HG02981 (cell line): ENCODE results near the gene FILIP1L.
A peak's percentile ranks its signal among the peaks of the same experiment; 100 is the strongest.

Experiments
- ATAC-seq: cut with Tn5 transposase; IDR thresholded peaks from one replicate; pipeline ENCODE4 v1.9.1; 2021; ENCODE audit warnings: mild to moderate bottlenecking, moderate library complexity; ENCODE audit not compliant: unreplicated experiment

FILIP1L gene

GRCh38 chr3:100125161-100125938 is 11.0 kb upstream of the FILIP1L start:
- no peak for ATAC-seq

DNA sequence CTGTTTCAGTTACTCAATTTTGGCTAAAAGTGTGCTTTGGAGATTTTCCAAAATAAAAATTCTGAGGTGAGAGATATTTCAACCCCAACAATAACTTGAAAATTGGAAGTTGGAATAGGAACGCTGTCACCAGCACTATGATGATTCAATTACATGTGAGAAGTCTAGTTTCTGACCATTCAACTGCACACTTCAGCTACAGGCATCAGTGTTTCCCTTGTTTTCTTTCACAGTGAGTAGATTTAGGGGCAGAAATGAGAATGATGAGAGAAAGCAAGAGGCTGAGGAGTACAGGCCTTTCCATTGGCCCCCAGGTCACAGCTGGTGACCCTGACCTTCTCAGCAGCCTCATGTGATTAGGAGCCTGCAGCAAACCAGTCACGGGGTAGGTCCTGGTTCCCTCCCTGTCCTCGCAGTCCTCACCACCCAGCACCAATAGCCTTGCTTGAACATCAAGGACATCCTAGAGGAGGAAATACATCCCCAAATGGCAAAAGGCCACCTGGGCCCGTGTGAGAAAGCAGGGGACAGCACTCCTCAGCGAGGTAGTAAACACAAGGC is 10.0 kb upstream of the FILIP1L start:
- no peak for ATAC-seq

GRCh38 chr3:100123112-100123511 is 8.8 kb upstream of the FILIP1L start:
- no peak for ATAC-seq

GRCh38 chr3:100122321-100122720 is 8.0 kb upstream of the FILIP1L start:
- no peak for ATAC-seq

DNA sequence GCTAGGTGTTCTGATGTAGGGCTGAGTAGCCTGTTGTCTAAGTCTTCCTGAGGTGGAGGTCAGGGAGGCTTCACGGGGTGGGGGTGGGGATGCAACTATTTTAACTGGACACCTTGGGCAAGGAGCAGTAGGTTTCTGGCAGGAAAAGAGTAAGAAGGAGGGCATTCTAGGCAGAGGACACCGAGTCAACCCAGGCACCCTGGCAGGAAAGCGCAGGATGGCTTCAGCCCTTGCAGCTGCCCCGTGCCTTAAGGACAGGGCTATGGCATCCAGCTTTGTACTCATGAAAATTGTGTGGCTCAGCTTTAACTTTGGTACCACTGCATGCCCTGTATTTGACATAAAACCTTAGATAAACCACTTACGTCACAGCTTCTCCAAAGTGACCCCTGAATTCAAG is 6.4 kb upstream of the FILIP1L start:
- no peak for ATAC-seq

DNA sequence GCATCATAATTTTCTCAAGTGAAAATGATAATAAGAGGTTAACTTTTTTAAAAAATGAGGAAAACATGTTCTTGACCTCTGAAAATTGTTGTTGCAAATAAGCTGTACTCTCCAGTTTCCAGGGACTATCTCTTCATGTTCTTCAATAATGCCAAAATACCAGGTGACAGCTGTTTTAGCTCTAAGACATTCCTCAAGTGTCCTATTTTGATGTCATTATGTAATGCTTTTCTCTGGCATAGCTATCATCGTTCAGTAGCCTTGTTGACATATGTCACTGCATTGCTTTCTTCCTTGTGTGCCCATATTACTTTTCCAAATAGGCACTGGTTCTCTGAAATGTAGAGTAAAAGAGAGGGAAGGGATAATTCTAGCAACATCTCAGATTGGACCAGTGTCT is 5.7 kb upstream of the FILIP1L start:
- ATAC-seq, result no peak

DNA sequence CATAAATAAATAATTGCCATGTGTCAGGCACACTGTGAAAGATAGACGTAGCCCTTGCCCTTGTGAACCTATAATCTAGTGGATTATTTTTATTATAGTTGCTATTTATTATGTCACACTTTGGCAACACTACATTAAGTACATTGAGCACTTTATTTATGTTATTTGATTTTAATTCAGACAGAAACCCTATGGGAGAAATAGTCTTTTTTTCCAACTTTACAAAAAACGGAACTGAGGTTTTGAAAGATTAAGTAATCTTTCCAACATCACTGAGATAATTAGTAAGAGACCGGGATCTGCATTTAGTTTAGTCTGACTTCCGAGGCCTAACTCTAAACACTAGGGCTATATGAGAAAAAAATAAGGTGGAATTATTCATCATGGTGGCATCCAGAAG is 2.8 kb upstream of the FILIP1L start:
- no peak for ATAC-seq

DNA sequence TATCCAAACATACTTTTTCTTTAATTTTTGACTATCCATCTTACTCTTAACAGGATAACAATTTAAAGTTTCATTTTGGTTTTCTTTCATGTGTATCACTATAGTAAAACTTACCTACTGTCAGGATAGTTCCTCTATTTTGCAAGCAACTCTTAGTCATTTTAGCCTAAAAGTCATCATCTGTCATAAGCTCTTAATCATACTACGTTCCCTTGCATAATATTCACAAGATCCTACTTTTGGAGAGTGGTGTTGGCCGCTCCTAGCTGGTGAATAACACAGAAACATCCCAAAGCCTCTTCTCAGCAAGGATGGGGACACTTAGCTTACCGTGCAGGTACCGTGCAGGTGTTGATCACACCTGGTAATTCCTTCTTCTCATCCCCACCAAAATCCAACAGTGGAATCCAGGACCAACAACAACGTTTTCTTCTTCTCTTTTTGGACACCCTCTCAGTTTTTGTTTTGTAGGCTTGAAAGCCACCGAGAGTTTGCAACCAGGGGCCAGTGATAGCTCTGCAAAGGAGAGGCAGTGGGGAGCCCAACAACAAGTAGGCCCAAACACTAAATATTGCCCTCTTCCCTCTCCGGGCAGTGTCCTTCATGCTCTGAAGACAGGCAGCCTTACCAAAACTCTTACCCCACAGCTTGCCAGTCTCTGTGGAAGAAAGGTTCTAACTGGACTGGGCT is 433 bp downstream of the FILIP1L start:
- ATAC-seq, result no peak

GRCh38 chr3:100111728-100112127 is 2.6 kb downstream of the FILIP1L start:
- no peak for ATAC-seq

DNA sequence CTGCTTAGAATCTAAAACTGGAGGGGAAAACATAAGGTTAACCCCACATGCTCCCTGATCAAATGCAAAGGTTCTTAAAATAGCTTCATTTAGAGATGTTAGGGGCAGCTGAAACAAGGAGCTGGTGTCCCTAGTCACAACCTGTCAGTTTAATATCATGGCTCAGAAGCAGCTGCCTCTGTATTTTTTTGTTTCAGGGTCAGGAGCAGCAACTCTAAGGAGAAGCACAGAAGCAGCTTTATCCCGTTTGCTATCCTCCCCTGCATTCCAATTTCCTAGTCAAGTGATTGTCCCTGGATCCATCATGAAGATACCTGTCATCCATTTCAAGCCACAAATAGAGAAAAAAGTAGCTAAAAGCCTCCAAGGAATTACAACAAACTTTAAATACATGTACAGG is 4.1 kb downstream of the FILIP1L start:
- no peak for ATAC-seq

DNA sequence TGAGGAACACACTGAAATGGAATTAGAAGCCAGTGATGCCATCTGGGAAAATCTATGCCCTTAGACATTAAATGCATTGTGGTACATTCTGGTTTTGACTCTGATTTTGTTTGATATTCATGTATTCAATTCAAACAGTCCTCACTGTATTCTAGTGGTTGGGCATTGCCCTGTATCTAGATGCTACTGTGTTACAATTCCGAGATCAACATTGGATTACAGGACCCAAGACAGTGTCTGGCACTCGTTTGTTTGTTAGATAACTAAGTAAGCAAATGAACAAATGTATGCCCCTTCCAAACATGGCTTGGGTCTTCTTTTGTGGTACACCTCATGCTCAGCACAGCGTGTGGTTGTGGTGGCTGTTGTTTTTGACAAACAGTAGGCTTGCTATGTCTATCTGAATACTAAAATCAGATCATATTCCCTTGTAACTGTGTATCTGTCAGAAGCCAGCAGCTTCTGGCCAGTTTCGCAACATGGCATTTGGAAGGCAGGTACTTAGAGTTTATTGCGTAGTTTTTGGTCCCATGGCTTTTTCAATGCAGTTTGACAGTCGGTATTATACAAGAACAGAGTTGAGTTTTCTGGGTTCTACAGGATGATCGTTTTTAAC is 5.7 kb downstream of the FILIP1L start:
- ATAC-seq, result no peak

DNA sequence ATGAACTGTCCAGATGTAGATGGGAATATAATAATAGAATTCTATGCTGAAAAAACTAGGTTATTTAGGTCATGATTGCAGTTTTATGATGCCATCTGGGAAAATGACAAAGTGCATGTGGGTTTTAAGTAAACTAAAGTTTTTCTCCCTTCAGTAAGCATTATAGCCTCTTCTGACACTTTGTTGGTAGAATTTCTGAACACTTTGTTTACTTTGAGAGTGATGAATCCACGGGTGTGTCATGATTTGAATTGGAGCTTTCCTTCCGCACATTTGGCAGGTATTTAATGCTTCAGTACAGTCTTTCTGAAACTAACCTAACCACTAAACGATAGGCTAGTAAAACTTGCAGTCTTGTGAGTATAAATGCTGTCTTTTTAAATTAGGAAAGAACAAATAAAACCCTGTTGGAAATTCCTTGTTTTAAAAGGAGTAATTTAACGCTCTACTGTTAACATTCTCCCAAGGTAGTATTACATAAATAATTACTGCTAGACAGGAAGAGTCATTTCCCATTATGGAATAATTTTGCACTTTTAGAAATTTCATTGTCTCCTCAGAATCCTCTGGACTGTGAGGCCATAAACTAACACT is 7.0 kb downstream of the FILIP1L start:
- no peak for ATAC-seq

DNA sequence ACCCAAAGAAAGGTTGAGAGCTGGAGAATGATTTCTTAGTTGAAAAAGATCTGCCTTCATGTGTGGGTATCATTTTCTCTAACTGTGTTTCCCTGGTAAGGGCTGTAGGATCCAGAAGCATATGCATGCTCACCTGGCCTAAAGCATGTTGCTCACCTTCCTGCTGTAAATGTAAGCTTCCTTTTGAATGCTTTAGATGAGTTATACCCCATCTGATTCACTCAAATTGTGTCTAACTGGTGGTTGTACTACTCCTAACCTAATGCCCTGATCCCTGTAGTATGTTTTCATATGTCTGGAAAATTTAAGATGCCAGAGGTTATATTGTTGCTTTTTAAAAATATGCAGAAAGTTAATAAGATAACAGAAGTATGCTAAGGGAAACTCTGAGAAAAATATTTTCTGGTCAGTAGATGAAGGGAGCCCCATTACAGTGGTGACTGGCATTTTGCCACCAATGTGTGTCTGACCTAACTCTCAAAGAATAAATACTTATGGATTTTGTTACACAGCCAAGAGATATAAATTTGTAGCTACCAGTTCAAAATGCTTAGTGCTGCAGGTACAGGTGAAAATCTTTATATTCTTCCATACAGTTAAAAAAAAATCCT is 7.7 kb downstream of the FILIP1L start:
- no peak for ATAC-seq

GRCh38 chr3:100106094-100106493 is 8.2 kb downstream of the FILIP1L start:
- ATAC-seq, result no peak

DNA sequence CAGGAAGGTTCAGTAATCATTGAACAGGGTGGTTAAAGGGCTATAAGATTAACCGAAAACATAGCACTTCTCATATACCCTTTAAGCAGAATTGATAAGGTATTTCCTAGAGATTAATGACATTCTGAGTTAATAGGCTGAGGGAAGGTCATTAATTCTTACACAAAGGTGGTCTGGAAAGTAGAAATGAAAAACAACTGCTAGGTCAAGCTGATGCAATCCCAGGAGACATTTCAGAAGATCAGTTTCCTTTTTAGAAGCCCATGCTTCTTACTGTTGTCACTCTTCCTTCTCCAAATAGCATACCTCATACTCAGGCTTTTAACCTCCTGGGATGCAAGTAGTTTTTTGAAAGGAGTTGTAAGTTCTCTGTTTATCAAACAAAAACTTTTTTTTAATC is 8.8 kb downstream of the FILIP1L start:
- peak; percentile 25 for ATAC-seq

DNA sequence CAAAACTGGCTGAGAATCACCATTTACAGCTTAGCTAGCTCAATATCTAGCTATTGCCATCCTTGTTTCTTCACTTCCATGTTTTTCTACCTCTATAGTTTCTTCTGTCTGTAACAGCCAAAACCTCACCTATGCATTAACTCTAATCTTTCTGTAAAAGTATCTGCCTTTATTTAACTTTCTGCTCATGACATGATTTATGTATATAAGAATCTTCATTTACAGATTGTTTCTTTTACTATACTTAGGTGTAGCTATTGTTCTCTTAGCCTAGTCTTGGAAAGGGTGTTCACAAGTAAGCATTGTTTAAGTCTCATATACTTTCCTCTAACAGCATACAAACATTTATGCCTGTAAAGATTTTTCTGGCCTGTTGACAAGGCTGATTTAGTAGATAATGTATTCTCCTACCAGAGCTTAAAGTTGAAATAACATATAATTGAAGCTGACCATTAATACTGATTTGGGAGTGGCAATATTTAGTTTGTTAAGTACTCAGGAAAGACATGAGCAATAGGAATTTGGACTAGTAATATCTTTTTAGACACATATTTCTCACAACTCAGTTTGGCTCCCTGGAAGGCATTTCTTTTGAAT is 9.4 kb downstream of the FILIP1L start:
- ATAC-seq, result no peak

DNA sequence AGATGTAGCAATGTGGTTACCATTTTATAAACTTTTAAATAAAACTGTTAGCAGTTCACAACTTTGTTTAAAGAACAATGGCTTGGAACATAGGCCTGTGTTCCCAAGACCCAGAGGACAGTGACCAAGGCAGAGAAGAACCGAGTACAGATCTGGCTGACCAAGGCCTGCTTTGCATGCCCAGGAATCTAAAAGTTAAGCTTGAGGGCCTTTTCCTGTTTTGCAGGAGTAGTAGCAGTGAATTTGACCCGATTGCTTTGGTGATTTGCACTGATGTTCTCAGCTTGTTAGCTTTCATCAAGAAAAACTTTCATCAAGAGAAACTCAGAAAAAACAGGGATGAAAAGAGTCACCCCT is 9.9 kb downstream of the FILIP1L start:
- ATAC-seq, result peak; percentile 28

GRCh38 chr3:100103558-100104441 is 10.5 kb downstream of the FILIP1L start:
- peak; percentile 89 for ATAC-seq

DNA sequence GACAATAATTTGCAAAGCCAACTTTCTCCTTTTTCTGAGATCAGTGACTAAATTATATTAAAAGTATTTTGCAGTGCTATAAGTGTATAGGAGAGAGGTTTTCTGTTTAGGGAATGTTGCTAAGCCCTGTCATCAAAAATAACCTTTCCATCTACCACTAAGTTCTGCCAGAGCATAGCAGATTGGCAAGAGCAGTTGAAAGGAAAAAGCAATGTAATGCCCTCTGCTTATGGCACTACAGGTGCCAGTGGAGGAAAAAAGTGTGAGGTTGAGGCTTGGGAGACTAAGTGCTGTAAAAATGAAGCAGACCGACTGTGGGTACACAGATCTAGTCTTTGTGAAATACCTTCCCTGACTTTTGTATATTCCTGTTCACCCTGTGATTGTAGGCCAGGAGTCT is 11.5 kb downstream of the FILIP1L start:
- ATAC-seq, result no peak

- no peak for ATAC-seq
Measured at GRCh38 chr3:100100425-100100824, 13.9 kb downstream of the FILIP1L start.
